Midbrain (tissue), 1 donor: Measurements from ENCODE around the gene ATP6V0A1.
"Not testable (repeated sequence)": the region's sequence is repeated elsewhere in the genome, so short reads cannot be mapped to it uniquely, and the experiment has no call there.

Source experiments
- DNase-seq: peaks from one replicate; lab custom pipeline; 2025; lab: John Stamatoyannopoulos, UW

Gene ATP6V0A1

GRCh38 chr17:42458497-42459255 lies at the start of gene ATP6V0A1:
Gene ATP6V0A1 (plus strand): TSS chr17:42458878. CDS start chr17:42460895, 2,017 bp downstream.
- DNase-seq = peak; percentile 92

- peak; percentile 36 for DNase-seq
These were observed 49.0 kb upstream of the ATP6V0A1 start for GRCh38 chr17:42409523-42410318.

GRCh38 chr17:42410319-42410685 lies 48.4 kb upstream of the ATP6V0A1 start:
- no peak for DNase-seq

- DNase-seq = no peak
These were observed 47.3 kb upstream of the ATP6V0A1 start for GRCh38 chr17:42411361-42411760.

GRCh38 chr17:42411905-42412679 lies 46.6 kb upstream of the ATP6V0A1 start:
- DNase-seq = no peak

- no peak for DNase-seq
These were observed 45.1 kb upstream of the ATP6V0A1 start for GRCh38 chr17:42413464-42414040.

- DNase-seq = no peak
These were observed 43.8 kb upstream of the ATP6V0A1 start for GRCh38 chr17:42414704-42415409.

GRCh38 chr17:42417981-42418380 lies 40.7 kb upstream of the ATP6V0A1 start:
- DNase-seq = not testable (repeated sequence)

- no peak for DNase-seq
These were observed 37.6 kb upstream of the ATP6V0A1 start for GRCh38 chr17:42421136-42421506.

GRCh38 chr17:42421507-42422338 lies 37.0 kb upstream of the ATP6V0A1 start:
- no peak for DNase-seq

GRCh38 chr17:42422412-42422957 lies 36.2 kb upstream of the ATP6V0A1 start:
- DNase-seq = no peak

- DNase-seq = peak; percentile 88
These were observed 35.5 kb upstream of the ATP6V0A1 start, which contains the start of gene CAVIN1 for GRCh38 chr17:42422958-42423712. Gene CAVIN1 (minus strand): TSS chr17:42423256. CDS start chr17:42423097, 159 bp downstream.

- DNase-seq = no peak
These were observed 34.9 kb upstream of the ATP6V0A1 start for GRCh38 chr17:42423766-42424165.

- no peak for DNase-seq
These were observed 33.6 kb upstream of the ATP6V0A1 start for GRCh38 chr17:42424991-42425610.

- DNase-seq = peak; percentile 83
These were observed 30.3 kb upstream of the ATP6V0A1 start for GRCh38 chr17:42428141-42428944.

- DNase-seq = no peak
These were observed 28.8 kb upstream of the ATP6V0A1 start for GRCh38 chr17:42429726-42430447.

GRCh38 chr17:42431758-42432161 lies 26.9 kb upstream of the ATP6V0A1 start:
- no peak for DNase-seq
